DND-41 (cell line): ENCODE results near the gene BCR.
A peak's percentile ranks its signal among the peaks of the same experiment; 100 is the strongest.

Experiments
- ATAC-seq: fragments of 200-7000 bp; cut with Tn5 transposase; 3 replicates; pipeline ENCODE4 v1.9.1; 2021; ENCODE audit warnings: low read depth; ENCODE audit not compliant: insufficient read depth
- DNase-seq: peaks from one replicate; pipeline ENCODE4 v3.0.0-alpha.2; 2020
- H2AFZ ChIP-seq: 2 replicates; pipeline ENCODE4 v1.6.0; 2012; ENCODE audit warnings: low read depth, low read length
- H3K27ac ChIP-seq: 2 replicates; pipeline ENCODE4 v1.5.1; 2012; ENCODE audit warnings: low read length, inconsistent platforms
- H3K27me3 ChIP-seq: fragments of 200-600 bp; sonication (generic); 2 replicates; pipeline ENCODE4 v1.6.0; 2012; ENCODE audit warnings: low read length, mild to moderate bottlenecking, inconsistent platforms; ENCODE audit not compliant: insufficient read depth, poor library complexity
- H3K36me3 ChIP-seq: 2 replicates; pipeline ENCODE4 v1.5.1; 2012; ENCODE audit warnings: low read length, inconsistent platforms; ENCODE audit not compliant: insufficient read depth
- H3K4me1 ChIP-seq: 2 replicates; pipeline ENCODE4 v1.5.1; 2012; ENCODE audit warnings: mild to moderate bottlenecking, low read length; ENCODE audit not compliant: insufficient read depth
- H3K4me2 ChIP-seq: 2 replicates; pipeline ENCODE4 v1.6.0; 2012; ENCODE audit warnings: mild to moderate bottlenecking, moderate library complexity, low read length, inconsistent platforms; ENCODE audit not compliant: insufficient read depth
- H3K4me3 ChIP-seq, 2 experiments: fragments of 200-600 bp in 1 of 2; shearing (Covaris generic) in 1 of 2; 2 replicates each; pipeline ENCODE4 v1.5.1; 2012 to 2016; ENCODE audit warnings: inconsistent platforms in 2 of 2, low read length in 2 of 2, mild to moderate bottlenecking in 2 of 2, low read depth in 1 of 2, moderate library complexity in 1 of 2
- H3K79me2 ChIP-seq: 2 replicates; pipeline ENCODE4 v1.6.0; 2012; ENCODE audit warnings: low read length, inconsistent platforms; ENCODE audit not compliant: insufficient read depth
- H3K9ac ChIP-seq: 2 replicates; pipeline ENCODE4 v1.6.0; 2012; ENCODE audit warnings: low read depth, mild to moderate bottlenecking, inconsistent platforms, low read length, moderate library complexity
- H3K9me3 ChIP-seq: 2 replicates; pipeline ENCODE4 v1.5.1; 2012; ENCODE audit warnings: low read length, moderate library complexity, mild to moderate bottlenecking, inconsistent platforms; ENCODE audit not compliant: insufficient read depth, severe bottlenecking
- H4K20me1 ChIP-seq: 2 replicates; pipeline ENCODE4 v1.6.0; 2012; ENCODE audit warnings: low read length; ENCODE audit not compliant: insufficient read depth
- EZH2 ChIP-seq: IDR thresholded peaks from 3 replicates; pipeline ENCODE4 v1.6.1; 2012; ENCODE audit warnings: borderline replicate concordance, low read depth, mild to moderate bottlenecking, moderate library complexity, low read length, inconsistent platforms; ENCODE audit not compliant: severe bottlenecking
- TF ChIP-seq, protein P1 (sequence below): IDR thresholded peaks from 2 replicates; pipeline ENCODE4 v1.5.1; 2012; ENCODE audit warnings: borderline replicate concordance, low read length, moderate library complexity, mild to moderate bottlenecking; ENCODE audit not compliant: poor library complexity, severe bottlenecking; ENCODE audit errors: extremely low read depth

BCR gene

DNA sequence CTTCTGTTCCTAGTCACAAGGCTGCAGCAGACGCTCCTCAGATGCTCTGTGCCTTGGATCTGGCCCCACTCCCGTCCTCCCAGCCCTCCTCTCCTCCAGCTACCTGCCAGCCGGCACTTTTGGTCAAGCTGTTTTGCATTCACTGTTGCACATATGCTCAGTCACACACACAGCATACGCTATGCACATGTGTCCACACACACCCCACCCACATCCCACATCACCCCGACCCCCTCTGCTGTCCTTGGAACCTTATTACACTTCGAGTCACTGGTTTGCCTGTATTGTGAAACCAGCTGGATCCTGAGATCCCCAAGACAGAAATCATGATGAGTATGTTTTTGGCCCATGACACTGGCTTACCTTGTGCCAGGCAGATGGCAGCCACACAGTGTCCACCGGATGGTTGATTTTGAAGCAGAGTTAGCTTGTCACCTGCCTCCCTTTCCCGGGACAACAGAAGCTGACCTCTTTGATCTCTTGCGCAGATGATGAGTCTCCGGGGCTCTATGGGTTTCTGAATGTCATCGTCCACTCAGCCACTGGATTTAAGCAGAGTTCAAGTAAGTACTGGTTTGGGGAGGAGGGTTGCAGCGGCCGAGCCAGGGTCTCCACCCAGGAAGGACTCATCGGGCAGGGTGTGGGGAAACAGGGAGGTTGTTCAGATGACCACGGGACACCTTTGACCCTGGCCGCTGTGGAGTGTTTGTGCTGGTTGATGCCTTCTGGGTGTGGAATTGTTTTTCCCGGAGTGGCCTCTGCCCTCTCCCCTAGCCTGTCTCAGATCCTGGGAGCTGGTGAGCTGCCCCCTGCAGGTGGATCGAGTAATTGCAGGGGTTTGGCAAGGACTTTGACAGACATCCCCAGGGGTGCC, 109.8 kb downstream of the BCR start:
- Histone ChIP-seq H3K9ac (no peak overlapping the region), H3K27ac (no peak overlapping the region), H2AFZ (no peak overlapping the region), H4K20me1 (peaks cover 4% of the 10 kb centered on the region), H3K79me2 (no peaks in the 10 kb centered on the region), H3K9me3 (no peaks in the 10 kb centered on the region), H3K4me3 (no peak overlapping the region), H3K4me1 (no peaks in the 10 kb centered on the region), H3K27me3 (no peaks in the 10 kb centered on the region), H3K36me3 (peaks cover 97% of the 10 kb centered on the region), H3K4me2 (no peak overlapping the region)
- DNase-seq (peak; percentile 64), ATAC-seq (peak; percentile 82)
- TF ChIP-seq, protein P1, sequence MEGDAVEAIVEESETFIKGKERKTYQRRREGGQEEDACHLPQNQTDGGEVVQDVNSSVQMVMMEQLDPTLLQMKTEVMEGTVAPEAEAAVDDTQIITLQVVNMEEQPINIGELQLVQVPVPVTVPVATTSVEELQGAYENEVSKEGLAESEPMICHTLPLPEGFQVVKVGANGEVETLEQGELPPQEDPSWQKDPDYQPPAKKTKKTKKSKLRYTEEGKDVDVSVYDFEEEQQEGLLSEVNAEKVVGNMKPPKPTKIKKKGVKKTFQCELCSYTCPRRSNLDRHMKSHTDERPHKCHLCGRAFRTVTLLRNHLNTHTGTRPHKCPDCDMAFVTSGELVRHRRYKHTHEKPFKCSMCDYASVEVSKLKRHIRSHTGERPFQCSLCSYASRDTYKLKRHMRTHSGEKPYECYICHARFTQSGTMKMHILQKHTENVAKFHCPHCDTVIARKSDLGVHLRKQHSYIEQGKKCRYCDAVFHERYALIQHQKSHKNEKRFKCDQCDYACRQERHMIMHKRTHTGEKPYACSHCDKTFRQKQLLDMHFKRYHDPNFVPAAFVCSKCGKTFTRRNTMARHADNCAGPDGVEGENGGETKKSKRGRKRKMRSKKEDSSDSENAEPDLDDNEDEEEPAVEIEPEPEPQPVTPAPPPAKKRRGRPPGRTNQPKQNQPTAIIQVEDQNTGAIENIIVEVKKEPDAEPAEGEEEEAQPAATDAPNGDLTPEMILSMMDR, result peak; percentile 83
- TF ChIP-seq EZH2, result no peak

DNA sequence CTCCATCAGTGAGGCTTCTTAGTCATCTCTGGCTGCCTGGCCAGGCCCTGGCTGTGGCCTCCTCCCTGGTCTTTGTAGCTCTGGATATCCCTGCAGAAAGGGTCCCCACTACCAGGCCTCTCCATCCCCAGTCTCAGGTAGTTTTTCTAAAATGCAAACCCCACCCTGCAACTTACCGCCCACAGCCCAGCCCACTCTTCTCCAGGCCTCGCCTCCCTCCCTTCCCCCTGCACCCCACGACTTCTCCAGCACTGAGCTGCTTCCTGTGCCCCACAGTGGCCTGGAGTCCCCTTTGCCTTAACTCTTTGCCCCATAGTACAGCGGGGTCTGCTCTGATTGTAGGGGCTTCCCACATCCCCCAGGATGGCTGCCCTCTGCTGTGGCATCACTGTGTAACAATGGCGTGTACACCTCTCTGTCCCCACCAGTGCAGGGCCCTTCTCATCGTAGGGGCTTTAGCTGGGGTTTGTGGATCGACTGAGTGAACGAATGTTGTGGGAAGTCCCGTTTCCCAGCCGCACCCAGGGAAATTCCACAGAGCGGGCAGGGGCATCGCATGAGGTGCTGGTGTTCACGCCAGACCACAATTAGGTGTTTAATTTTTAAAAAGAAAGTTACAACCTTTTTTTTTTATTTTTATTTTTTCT, 111.6 kb downstream of the BCR start:
- no peak overlapping the region for H3K4me3 ChIP-seq

DNA sequence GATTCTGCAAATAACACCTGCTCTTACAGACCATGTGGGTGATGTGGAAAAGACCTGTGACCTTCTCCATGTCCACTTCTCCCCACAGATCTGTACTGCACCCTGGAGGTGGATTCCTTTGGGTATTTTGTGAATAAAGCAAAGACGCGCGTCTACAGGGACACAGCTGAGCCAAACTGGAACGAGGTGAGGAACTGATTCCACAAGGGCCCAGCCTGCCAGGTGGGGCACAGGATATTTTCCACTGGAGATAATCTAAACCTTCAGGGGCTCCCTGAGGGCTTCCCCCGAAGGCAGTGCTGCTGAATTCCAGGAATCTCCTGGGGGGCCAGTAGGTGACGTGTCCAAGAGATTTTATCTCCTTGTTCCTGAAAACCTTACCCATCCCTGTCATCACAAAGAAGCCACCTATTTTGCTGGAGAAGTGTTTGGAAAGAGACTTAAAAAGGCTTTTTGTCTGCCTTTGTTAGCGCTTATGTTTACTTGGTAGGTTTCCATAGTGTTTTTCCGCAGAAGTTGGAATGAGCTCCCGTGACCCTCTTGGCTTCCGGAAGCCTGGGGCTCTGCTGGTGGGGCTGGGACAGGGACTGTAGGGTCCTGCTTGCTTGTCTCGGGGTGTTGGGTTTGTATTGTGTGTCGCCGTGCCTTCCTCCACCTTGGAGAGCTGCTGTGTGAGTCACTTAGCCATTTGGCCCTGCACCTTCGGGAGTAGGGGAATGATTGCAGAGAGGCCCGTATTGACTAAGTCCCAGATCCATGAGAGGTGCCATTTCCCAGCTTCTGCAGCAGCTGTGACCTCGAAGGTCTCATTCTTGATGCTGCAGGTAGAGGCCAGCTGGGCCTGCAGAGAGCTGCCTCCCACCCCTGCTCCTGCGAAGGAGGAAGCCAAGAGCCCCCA, 112.4 kb downstream of the BCR start:
- no peak for DNase-seq

More for the DNA sequence above, 111.6 kb downstream of the BCR start:
- Histone ChIP-seq H3K9me3 (no peaks in the 10 kb centered on the region), H3K36me3 (peaks cover 96% of the 10 kb centered on the region), H4K20me1 (peaks cover 3% of the 10 kb centered on the region; the same call in 1 of the 2 replicates), H2AFZ (no peak overlapping the region), H3K27me3 (no peaks in the 10 kb centered on the region), H3K4me2 (no peak overlapping the region), H3K79me2 (no peaks in the 10 kb centered on the region), H3K27ac (no peak overlapping the region), H3K4me1 (no peaks in the 10 kb centered on the region), H3K9ac (no peak overlapping the region)
- DNase-seq (no peak), ATAC-seq (no peak)
- TF ChIP-seq, protein P1, result no peak
- no peak for TF ChIP-seq EZH2

More for the DNA sequence above, 112.4 kb downstream of the BCR start:
- no peak overlapping the region for H3K9ac ChIP-seq
- no peaks in the 10 kb centered on the region for H3K27me3 ChIP-seq
- H3K4me1 ChIP-seq, result no peaks in the 10 kb centered on the region
- H2AFZ ChIP-seq, result no peak overlapping the region
- no peaks in the 10 kb centered on the region for H3K79me2 ChIP-seq
- no peak overlapping the region for H3K4me3 ChIP-seq
- H3K4me2 ChIP-seq, result no peak overlapping the region
- no peak for ATAC-seq
- H4K20me1 ChIP-seq, result peaks cover 3% of the 10 kb centered on the region; the same call in 1 of the 2 replicates
- H3K27ac ChIP-seq, result no peak overlapping the region
- H3K9me3 ChIP-seq, result no peaks in the 10 kb centered on the region
- H3K36me3 ChIP-seq, result peaks cover 96% of the 10 kb centered on the region
- no peak for TF ChIP-seq EZH2
- TF ChIP-seq, protein P1, result no peak
